ENCODE measurements around the gene THAP4. TPM values are rescaled to one million over a fixed set of nuclear protein-coding genes. Genes with fewer than 3 reads are reported as not detected.

Gene THAP4
- total RNA-seq, 1 experiment from 2014 or later: 94.8 TPM

- intact Hi-C loops (cut with micrococcal nuclease; ENCODE audit: unreplicated experiment): loop anchor here (5.0 to 10.0 kb wide), 2 partner anchors 158 to 190 kb away; partner anchors contain the start of genes FARP2 and ING5
- Histone ChIP-seq H2AFZ (no peak overlapping the region), H3F3A (ENCODE audit: insufficient read depth, low read depth) (peaks cover 26% of the 10 kb centered on the region), H3K79me2 (ENCODE audit: low read depth) (no peaks in the 10 kb centered on the region), H3K9me3 (ENCODE audit: insufficient read depth, low read depth) (no peaks in the 10 kb centered on the region), H3K9me2 (ENCODE audit: insufficient read depth) (no peaks in the 10 kb centered on the region), H3K4me2 (no peak overlapping the region), H3K4me1 (replicated peaks; ENCODE audit: insufficient read depth) (peaks cover 16% of the 10 kb centered on the region), H3K27me3 (ENCODE audit: insufficient read depth, low read depth) (no peaks in the 10 kb centered on the region; the same call in 1 of the 2 replicates), H3K4me3 (no peak overlapping the region), H3K27ac (no peak overlapping the region), H4K20me1 (ENCODE audit: insufficient read depth) (no peaks in the 10 kb centered on the region), H3K36me3 (ENCODE audit: low read depth) (no peaks in the 10 kb centered on the region)
- no peak for TF ChIP-seq EZH2 (IDR thresholded peaks at IDR 0.05; ENCODE audit: low read depth)
- TF ChIP-seq, protein P1, sequence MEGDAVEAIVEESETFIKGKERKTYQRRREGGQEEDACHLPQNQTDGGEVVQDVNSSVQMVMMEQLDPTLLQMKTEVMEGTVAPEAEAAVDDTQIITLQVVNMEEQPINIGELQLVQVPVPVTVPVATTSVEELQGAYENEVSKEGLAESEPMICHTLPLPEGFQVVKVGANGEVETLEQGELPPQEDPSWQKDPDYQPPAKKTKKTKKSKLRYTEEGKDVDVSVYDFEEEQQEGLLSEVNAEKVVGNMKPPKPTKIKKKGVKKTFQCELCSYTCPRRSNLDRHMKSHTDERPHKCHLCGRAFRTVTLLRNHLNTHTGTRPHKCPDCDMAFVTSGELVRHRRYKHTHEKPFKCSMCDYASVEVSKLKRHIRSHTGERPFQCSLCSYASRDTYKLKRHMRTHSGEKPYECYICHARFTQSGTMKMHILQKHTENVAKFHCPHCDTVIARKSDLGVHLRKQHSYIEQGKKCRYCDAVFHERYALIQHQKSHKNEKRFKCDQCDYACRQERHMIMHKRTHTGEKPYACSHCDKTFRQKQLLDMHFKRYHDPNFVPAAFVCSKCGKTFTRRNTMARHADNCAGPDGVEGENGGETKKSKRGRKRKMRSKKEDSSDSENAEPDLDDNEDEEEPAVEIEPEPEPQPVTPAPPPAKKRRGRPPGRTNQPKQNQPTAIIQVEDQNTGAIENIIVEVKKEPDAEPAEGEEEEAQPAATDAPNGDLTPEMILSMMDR (conservative IDR thresholded peaks at IDR 0.05): no peak
- ChIA-PET POLR2A (ENCODE audit: unreplicated experiment) (interaction anchor here (0.6 to 0.7 kb wide), 2 partner anchors 162 to 468 kb away, joined by 4 to 9 read pairs; no protein-coding TSS in a partner anchor), CTCF (interaction anchor here (0.6 kb wide), 2 partner anchors 64 to 467 kb away, joined by 3 to 4 read pairs; no protein-coding TSS in a partner anchor)
- DNase-seq: peak in 1 of 2 experiments; percentile 76
- BruUV-seq (replicated peaks): TSS peak; percentile 71
Measured at GRCh38 chr2:241546771-241547498, 90.0 kb downstream of the THAP4 start.

DNA sequence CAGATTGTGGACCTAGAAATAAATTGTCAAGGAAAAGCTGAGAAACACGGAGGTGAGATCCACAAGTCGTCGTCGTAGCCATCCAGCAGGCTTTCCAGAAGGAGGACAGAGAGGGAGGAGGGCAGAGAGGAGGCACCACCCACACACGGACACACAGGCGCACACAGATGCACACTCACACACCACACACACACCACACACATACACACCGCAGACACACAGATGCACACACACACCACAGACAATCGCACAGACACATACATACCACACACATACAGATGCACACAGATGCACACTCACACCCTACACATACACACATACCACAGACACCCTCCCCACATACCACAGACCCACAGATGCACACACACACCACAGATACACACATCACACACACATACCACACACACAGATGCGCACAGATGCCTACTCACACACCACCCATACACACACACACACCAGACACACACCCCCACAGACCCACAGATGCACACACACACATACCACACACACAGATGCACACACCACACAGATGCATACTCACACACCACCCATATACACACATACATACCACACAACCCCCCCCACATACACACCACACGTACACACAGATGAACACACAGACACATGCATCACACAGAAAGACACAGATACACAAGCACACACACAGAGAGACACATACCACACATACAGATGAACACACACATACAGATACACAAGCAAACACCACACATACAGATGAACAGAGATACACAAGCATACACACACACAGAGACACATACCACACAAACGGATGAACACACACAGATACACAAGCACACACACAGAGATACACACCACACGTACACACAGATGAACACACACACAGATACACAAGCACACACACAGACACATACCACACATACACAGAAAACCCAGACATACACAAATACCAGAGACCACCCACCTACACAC, 91.2 kb downstream of the THAP4 start:
- TF ChIP-seq EZH2 (IDR thresholded peaks at IDR 0.05; ENCODE audit: low read depth): no peak
- TF ChIP-seq, protein P1 (conservative IDR thresholded peaks at IDR 0.05): no peak
- DNase-seq: no peak
- POLR2A ChIA-PET (ENCODE audit: unreplicated experiment): no interaction called here
- no TSS peak for BruUV-seq (replicated peaks)
- Histone ChIP-seq H3K9me2 (ENCODE audit: insufficient read depth) (no peaks in the 10 kb centered on the region), H3K4me3 (no peak overlapping the region), H3K36me3 (ENCODE audit: low read depth) (no peaks in the 10 kb centered on the region), H3K4me1 (replicated peaks; ENCODE audit: insufficient read depth) (peaks cover 16% of the 10 kb centered on the region), H3K4me2 (no peak overlapping the region), H2AFZ (no peak overlapping the region), H3K27me3 (ENCODE audit: insufficient read depth, low read depth) (no peaks in the 10 kb centered on the region), H3K79me2 (ENCODE audit: low read depth) (no peaks in the 10 kb centered on the region), H4K20me1 (ENCODE audit: insufficient read depth) (no peaks in the 10 kb centered on the region), H3K9me3 (ENCODE audit: insufficient read depth, low read depth) (no peaks in the 10 kb centered on the region), H3K27ac (no peak overlapping the region), H3F3A (ENCODE audit: insufficient read depth, low read depth) (peaks cover 27% of the 10 kb centered on the region)
- intact Hi-C loops (cut with micrococcal nuclease; ENCODE audit: unreplicated experiment): loop anchor here (2.0 to 10.0 kb wide), 3 partner anchors 37 to 188 kb away; partner anchors contain the start of genes FARP2, ING5 and STK25
- CTCF ChIA-PET: no interaction called here

- Histone ChIP-seq H3K36me3 (ENCODE audit: low read depth) (no peaks in the 10 kb centered on the region), H3K4me2 (no peak overlapping the region), H2AFZ (no peak overlapping the region), H3K9me3 (ENCODE audit: insufficient read depth, low read depth) (no peaks in the 10 kb centered on the region), H4K20me1 (ENCODE audit: insufficient read depth) (no peaks in the 10 kb centered on the region), H3K27ac (no peak overlapping the region), H3K9me2 (ENCODE audit: insufficient read depth) (no peaks in the 10 kb centered on the region), H3K27me3 (ENCODE audit: insufficient read depth, low read depth) (no peaks in the 10 kb centered on the region), H3K4me1 (replicated peaks; ENCODE audit: insufficient read depth) (peaks cover 14% of the 10 kb centered on the region), H3K79me2 (ENCODE audit: low read depth) (no peaks in the 10 kb centered on the region), H3F3A (ENCODE audit: insufficient read depth, low read depth) (peaks cover 31% of the 10 kb centered on the region), H3K4me3 (no peak overlapping the region)
- DNase-seq: no peak
- BruUV-seq (replicated peaks): no TSS peak
- ChIA-PET POLR2A (ENCODE audit: unreplicated experiment) (no interaction called here), CTCF (no interaction called here)
- intact Hi-C loops (cut with micrococcal nuclease; ENCODE audit: unreplicated experiment): loop anchor here (2.0 to 10.0 kb wide), 3 partner anchors 36 to 188 kb away; partner anchors contain the start of genes FARP2, ING5 and STK25
- TF ChIP-seq EZH2 (IDR thresholded peaks at IDR 0.05; ENCODE audit: low read depth): no peak
- TF ChIP-seq, protein P1 (conservative IDR thresholded peaks at IDR 0.05): no peak
Measured at GRCh38 chr2:241545106-241545505, 91.9 kb downstream of the THAP4 start.

Measured in PC-9 (cell line).